GM12874 (cell line): ENCODE data around the gene CDH7.

Experiments
- CTCF ChIP-seq: IDR thresholded peaks from 2 replicates; pipeline ENCODE4 v1.5.1; 2011; ENCODE audit warnings: low read depth, mild to moderate bottlenecking, control low read depth, low read length, moderate library complexity; ENCODE audit not compliant: insufficient read depth

Gene CDH7

GRCh38 chr18:65737471-65737955 lies 13.3 kb upstream of the CDH7 start:
- no peak for TF ChIP-seq CTCF

- no peak for TF ChIP-seq CTCF
Observed at GRCh38 chr18:65746936-65747335, 3.9 kb upstream of the CDH7 start.

GRCh38 chr18:65748321-65748720 lies 2.5 kb upstream of the CDH7 start:
- no peak for TF ChIP-seq CTCF

- no peak for TF ChIP-seq CTCF
Observed at GRCh38 chr18:65749841-65750240, 971 bp upstream of the CDH7 start.

- TF ChIP-seq CTCF: no peak
Observed at GRCh38 chr18:65751155-65752085, 608 bp downstream of the CDH7 start.

- no peak for TF ChIP-seq CTCF
Observed at GRCh38 chr18:65752625-65753325, 2.0 kb downstream of the CDH7 start.

GRCh38 chr18:65753520-65753919 lies 2.7 kb downstream of the CDH7 start:
- peak; percentile 28; the same call in 1 of the 2 replicates for TF ChIP-seq CTCF
